Subcutaneous abdominal adipose tissue (tissue), 5 donors: ENCODE measurements around the gene FFAR2.
"Not testable (repeated sequence)": the region's sequence is repeated elsewhere in the genome, so short reads cannot be mapped to it uniquely, and the experiment has no call there.

Experiments used
- H3K27ac ChIP-seq: one replicate; pipeline ENCODE4 v1.7.0; 2013; ENCODE audit warnings: low read depth, mild to moderate bottlenecking, inconsistent platforms, low read length, moderate library complexity
- H3K27me3 ChIP-seq, 5 donors: one replicate each; pipeline ENCODE4 v1.7.0; 2013; ENCODE audit warnings: low read length in 5 of 5, inconsistent platforms in 1 of 5; ENCODE audit not compliant: control insufficient read depth in 5 of 5, insufficient read depth in 4 of 5
- H3K36me3 ChIP-seq, 5 donors: one replicate each; pipeline ENCODE4 v1.7.0; 2013; ENCODE audit warnings: low read length in 5 of 5; ENCODE audit not compliant: control insufficient read depth in 5 of 5, insufficient read depth in 5 of 5
- H3K4me1 ChIP-seq, 5 donors: one replicate each; pipeline ENCODE4 v1.7.0; 2013; ENCODE audit warnings: low read length in 5 of 5, mild to moderate bottlenecking in 3 of 5, moderate library complexity in 1 of 5; ENCODE audit not compliant: control insufficient read depth in 5 of 5, insufficient read depth in 5 of 5
- H3K4me3 ChIP-seq, 5 donors: one replicate each; pipeline ENCODE4 v1.7.0; 2013; ENCODE audit warnings: low read length in 5 of 5, low read depth in 1 of 5
- H3K9ac ChIP-seq, 5 donors: one replicate each; pipeline ENCODE4 v1.7.0; 2013; ENCODE audit warnings: low read length in 5 of 5, mild to moderate bottlenecking in 4 of 5, moderate library complexity in 3 of 5
- H3K9me3 ChIP-seq, 5 donors: one replicate each; pipeline ENCODE4 v1.7.0; 2013; ENCODE audit warnings: low read length in 5 of 5; ENCODE audit not compliant: control insufficient read depth in 5 of 5
- donor health status: healthy.
- donor health status: healthy.
- donor health status: healthy.
- donor health status: healthy.
- donor health status: healthy.

The FFAR2 gene

DNA sequence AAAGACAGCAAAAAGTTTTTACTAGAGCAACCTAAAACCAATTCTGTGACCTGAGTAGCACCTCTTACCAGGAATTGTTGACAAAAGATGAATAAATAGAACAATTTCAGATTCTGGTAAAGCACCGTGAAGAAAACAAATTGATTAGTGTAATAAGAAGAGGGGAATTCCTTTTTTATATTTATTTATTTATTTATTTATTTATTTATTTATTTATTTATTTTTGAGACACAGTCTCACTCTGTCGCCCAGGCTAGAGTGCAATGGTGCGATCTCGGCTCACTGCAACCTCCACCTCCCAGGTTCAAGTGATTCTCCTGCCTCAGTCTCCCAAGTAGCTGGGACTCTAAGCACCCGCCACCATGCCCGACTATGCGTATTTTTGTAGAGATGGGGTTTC lies 24.7 kb upstream of the FFAR2 start:
- not testable (repeated sequence) for H3K27ac ChIP-seq

DNA sequence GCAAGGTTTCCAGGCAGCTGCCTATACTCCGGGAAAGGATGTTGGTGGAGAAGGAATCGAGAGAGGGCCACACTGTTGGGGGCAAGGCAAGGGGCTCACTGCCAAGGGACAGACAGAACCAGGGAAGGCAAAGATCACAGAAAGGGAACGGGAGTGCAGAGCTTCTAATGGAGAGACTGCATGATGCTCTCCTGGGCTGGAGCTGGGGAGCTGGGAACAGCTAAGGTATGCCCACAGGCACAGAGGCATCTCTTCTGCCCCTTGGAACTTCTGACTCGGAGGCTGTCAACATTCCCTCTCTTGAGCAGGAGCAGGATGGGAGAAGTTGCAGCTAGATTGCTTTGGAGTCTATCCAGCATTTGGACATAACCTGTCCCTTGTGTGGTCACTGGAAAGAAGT lies 22.4 kb upstream of the FFAR2 start:
- no peak overlapping the region for H3K9ac ChIP-seq
- no peak overlapping the region for H3K4me3 ChIP-seq
- H3K9me3 ChIP-seq, result no peaks in the 10 kb centered on the region
- no peaks in the 10 kb centered on the region for H3K36me3 ChIP-seq
- no peaks in the 10 kb centered on the region for H3K27me3 ChIP-seq
- no peak overlapping the region for H3K27ac ChIP-seq
- peaks cover 3 to 18% (median 10%) of the 10 kb centered on the region in 5 donors for H3K4me1 ChIP-seq

More for the DNA sequence above, 24.7 kb upstream of the FFAR2 start:
- H3K4me3 ChIP-seq, H3K27me3 ChIP-seq, H3K36me3 ChIP-seq, H3K9me3 ChIP-seq, H3K9ac ChIP-seq: not testable (repeated sequence)
- peaks cover 0 to 12% (median 7%) of the 10 kb centered on the region in 5 donors for H3K4me1 ChIP-seq

DNA sequence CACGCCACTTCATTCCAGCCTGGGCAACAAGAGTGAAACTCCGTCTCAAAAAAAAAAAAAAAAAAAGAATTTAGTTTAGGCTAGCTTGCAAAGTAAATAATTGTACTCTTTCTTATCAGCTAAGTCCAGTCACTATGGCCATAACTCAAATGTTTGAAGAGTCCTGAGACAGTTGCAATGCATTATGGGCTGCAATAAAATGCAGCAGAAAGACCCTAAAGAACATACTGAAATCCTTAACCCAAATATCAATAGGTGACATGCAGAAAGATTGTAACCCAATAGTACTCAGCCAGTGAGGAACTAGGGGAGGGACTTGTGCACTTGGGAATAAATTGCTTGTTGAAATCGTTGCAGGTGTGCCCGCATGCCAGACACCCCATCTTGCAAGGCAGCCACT lies 20.9 kb upstream of the FFAR2 start:
- Histone ChIP-seq H3K4me1 (peaks cover 0 to 23% (median 12%) of the 10 kb centered on the region in 5 donors), H3K27me3 (no peaks in the 10 kb centered on the region)

DNA sequence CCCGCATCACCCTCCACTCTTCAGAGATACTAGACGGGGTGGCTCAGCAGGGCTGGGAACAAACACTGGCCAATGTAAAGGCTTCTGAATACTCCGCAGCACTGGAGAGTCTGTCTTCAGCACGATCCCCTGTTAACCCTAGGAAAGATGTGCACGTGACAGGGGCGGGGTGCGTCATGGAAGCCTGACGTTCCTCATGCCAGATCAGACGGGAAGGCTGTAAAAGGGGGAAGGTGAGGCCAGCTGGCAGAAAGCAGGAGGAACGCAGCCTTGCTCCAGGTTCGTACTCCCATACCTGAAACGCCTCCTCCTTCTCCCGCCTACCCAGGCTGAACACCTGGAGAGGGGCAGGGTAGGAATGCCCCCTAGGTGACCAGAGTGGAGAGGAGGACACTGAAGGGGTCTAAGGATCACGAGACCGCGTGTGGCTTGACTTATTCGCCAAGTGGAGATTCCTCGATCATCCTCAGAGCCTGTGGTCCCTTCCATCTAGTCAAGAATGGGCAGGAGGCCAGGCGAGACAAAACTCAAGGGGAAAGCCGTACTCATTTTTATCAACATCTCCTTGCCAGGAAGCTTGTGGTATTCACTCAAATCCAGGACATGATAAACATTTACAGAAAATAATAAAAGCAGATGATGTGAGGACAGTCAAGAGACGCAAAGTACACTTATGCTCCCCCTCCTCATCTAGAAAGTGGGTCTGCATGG lies 18.2 kb upstream of the FFAR2 start:
- Histone ChIP-seq H3K9me3 (peaks cover 0 to 7% (median 0%) of the 10 kb centered on the region in 5 donors), H3K4me3 (no peak overlapping the region), H3K9ac (no peak overlapping the region), H3K4me1 (peaks cover 6 to 39% (median 27%) of the 10 kb centered on the region in 5 donors), H3K36me3 (no peaks in the 10 kb centered on the region), H3K27ac (no peak overlapping the region), H3K27me3 (no peaks in the 10 kb centered on the region)

More for the DNA sequence above, 20.9 kb upstream of the FFAR2 start:
- no peaks in the 10 kb centered on the region for H3K36me3 ChIP-seq
- H3K9me3 ChIP-seq, result peaks cover 0 to 7% (median 0%) of the 10 kb centered on the region in 5 donors
- no peak overlapping the region for H3K27ac ChIP-seq
- no peak overlapping the region for H3K9ac ChIP-seq
- H3K4me3 ChIP-seq, result no peak overlapping the region

DNA sequence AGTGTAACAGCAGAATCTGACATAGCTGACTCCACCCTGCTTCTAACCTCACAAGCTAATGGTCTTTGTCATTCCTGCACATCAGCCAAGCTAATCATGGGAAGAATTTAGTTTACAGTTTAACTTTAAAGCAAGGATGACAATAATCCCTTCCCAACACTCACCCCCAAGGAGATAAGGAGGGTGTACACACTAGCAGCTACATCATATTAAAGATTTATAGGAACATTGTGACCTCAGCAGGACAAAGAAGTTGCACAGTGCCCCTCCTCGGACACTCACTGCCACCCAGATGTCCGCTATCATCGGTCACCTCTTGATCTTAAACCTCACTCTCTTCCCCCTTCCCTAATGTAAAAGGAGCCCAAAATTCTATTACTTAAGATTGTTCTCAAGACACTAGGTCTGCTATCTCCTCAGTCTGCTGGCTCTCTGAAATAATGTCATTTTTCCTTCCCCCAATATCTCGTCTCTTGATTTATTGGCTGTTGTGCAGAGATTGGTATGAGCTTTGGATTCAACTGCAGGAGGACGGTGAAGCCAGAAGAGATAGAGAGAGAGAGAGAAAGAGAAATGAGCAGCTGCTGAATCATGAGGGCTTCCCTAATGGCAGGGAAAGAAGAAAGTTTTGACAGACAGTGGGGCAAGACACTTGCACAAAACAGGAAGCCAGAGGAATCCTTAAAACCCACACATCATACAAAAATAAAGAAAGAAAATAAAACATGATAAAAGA lies 17.5 kb upstream of the FFAR2 start:
- Histone ChIP-seq H3K27ac (no peak overlapping the region), H3K9ac (no peak overlapping the region), H3K27me3 (no peaks in the 10 kb centered on the region), H3K36me3 (no peaks in the 10 kb centered on the region), H3K9me3 (peaks cover 0 to 7% (median 0%) of the 10 kb centered on the region in 5 donors), H3K4me3 (peak overlapping the region in 1 of 5 donors; percentile 4), H3K4me1 (peaks cover 6 to 45% (median 34%) of the 10 kb centered on the region in 5 donors)

DNA sequence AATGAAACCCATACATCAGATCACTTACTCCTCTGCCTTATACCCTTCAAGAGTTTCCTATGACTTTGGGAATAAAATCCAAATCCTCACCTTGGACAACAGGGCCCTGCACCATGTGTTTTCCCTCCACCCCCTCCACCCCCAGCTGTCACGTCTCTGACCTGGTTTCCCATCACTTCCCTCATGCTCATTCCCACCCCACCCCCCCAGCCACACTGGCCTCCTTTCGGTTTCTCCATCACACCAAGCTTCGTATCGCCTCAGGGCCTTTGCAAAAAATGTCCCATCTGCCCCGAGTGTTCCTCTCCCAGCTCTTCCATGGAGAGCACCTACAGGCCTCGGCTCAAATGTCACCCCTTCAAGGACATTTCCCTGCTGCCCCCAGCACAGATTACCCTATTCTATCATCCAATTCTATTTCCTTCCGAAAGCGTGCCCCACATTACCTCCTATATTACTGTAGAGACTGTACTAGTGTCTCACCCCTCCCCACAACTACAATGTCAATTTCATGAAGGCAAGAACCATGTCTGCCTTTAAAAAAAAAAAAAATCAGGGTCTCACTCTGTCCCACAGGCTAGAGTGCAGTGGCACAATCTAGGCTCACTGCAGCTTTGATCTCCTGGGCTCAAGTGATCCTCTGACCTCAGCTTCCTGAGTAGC lies 16.8 kb upstream of the FFAR2 start:
- Histone ChIP-seq H3K9ac (no peak overlapping the region), H3K36me3 (no peaks in the 10 kb centered on the region), H3K4me3 (no peak overlapping the region), H3K4me1 (peaks cover 12 to 52% (median 41%) of the 10 kb centered on the region in 5 donors), H3K27ac (no peak overlapping the region), H3K27me3 (no peaks in the 10 kb centered on the region), H3K9me3 (peaks cover 0 to 7% (median 0%) of the 10 kb centered on the region in 5 donors)

DNA sequence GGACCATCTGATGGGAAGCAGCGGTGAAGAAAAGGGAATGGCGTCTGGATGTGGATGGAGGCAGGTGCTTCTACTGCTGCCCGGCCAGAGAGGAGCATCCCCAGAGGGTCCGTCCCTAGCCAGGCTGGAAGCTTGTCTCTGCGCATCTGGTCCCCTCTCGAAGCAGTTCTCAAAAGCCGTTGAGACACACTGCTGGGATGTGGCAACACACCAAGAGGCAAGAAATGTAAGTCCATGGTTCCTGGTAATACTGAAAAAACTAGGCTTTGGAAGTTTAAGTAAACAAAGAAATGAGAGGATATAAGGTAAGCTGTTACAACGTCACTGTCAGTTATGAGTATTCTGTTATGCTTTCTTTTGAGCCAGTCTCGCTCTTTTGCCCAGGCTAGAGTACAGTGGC lies 15.1 kb upstream of the FFAR2 start:
- no peak overlapping the region for H3K27ac ChIP-seq
- no peak overlapping the region for H3K4me3 ChIP-seq
- H3K9me3 ChIP-seq, result peaks cover 0 to 7% (median 0%) of the 10 kb centered on the region in 5 donors
- no peak overlapping the region for H3K9ac ChIP-seq
- no peaks in the 10 kb centered on the region for H3K36me3 ChIP-seq
- no peaks in the 10 kb centered on the region for H3K27me3 ChIP-seq
- H3K4me1 ChIP-seq, result peaks cover 17 to 67% (median 57%) of the 10 kb centered on the region in 5 donors

DNA sequence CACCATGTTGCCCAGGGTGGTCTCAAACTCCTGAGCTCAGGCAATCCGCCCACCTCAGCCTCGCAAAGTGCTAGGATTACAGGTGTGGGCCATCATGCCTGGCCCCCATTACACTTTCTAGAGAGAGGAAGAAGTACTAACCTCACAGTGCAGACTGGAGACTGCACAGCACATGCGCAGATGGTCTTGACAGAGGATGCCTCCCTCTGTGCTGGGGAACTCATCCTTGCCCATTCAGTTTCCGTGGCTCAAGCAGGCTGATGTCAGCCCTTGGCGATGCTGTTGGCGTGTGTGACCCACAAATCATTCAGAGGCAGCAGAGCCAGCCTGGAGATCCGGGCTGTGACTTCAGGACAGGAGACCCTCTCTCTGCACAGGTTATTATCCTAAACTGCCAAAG lies 14.6 kb upstream of the FFAR2 start:
- H3K9ac ChIP-seq, result no peak overlapping the region

DNA sequence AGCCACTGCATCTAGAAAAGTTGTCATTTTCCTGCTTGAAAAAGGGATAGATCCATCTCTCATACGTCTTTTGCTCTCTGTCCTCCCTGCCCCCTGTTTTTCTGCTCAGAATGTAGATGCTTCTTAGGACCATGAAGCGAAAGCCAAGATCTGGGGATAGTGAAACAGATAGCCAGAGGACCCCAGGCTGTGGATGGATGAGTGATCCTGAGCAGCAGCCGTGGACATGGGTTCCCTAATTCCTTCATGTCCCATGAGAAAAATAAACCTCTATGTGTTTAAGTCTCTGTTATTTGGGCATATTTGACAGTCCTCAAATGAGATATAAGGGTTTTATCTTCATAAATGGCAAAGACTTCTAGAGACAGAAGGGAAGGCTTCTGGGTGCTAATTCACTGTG lies 12.2 kb upstream of the FFAR2 start:
- H3K36me3 ChIP-seq, result no peaks in the 10 kb centered on the region
- H3K27ac ChIP-seq, result peak overlapping the region; percentile 76
- peak overlapping the region in 2 of 5 donors; percentile 18 to 38 for H3K9ac ChIP-seq
- H3K4me1 ChIP-seq, result peaks cover 17 to 57% (median 45%) of the 10 kb centered on the region in 5 donors
- H3K27me3 ChIP-seq, result no peaks in the 10 kb centered on the region
- peak overlapping the region in 2 of 5 donors; percentile 46 to 47 for H3K4me3 ChIP-seq
- H3K9me3 ChIP-seq, result peaks cover 0 to 7% (median 0%) of the 10 kb centered on the region in 5 donors

More for the DNA sequence above, 14.6 kb upstream of the FFAR2 start:
- no peak overlapping the region for H3K4me3 ChIP-seq
- H3K9me3 ChIP-seq, result peaks cover 0 to 7% (median 0%) of the 10 kb centered on the region in 5 donors
- no peaks in the 10 kb centered on the region for H3K27me3 ChIP-seq
- H3K27ac ChIP-seq, result no peak overlapping the region
- H3K36me3 ChIP-seq, result no peaks in the 10 kb centered on the region
- peaks cover 17 to 70% (median 57%) of the 10 kb centered on the region in 5 donors for H3K4me1 ChIP-seq
